HepG2 (cell line): ENCODE measurements around the gene C1orf159. TPM values are rescaled to one million over a fixed set of nuclear protein-coding genes. Genes with fewer than 3 reads are reported as not detected.

ENCODE experiments used
- ATF1 ChIP-seq: IDR thresholded peaks from 2 replicates; pipeline ENCODE4 v1.6.1; 2016; ENCODE audit warnings: mild to moderate bottlenecking, control low read depth
- ATF7 ChIP-seq, 2 experiments: fragments of 450-650 bp in 1 of 2; sonication (generic) in 1 of 2; formaldehyde crosslinking in 1 of 2; IDR thresholded peaks; 2 replicates each; pipeline versions ENCODE4 v1.4.0 to v1.6.1; 2016 to 2020; ENCODE audit warnings: antibody characterized with exemption in 1 of 2, mild to moderate bottlenecking in 1 of 2, missing genetic modification reagents in 1 of 2
- BCL3 ChIP-seq: sonication (generic); formaldehyde crosslinking; IDR thresholded peaks from 2 replicates; pipeline ENCODE4 v1.5.1; 2020; ENCODE audit warnings: mild to moderate bottlenecking, missing genetic modification reagents, moderate library complexity
- DNMT3B ChIP-seq: conservative IDR thresholded peaks from 2 replicates; pipeline ENCODE4 v1.6.1; 2016; ENCODE audit warnings: missing biosample characterization, control low read depth
- GZF1 ChIP-seq: sonication (generic); formaldehyde crosslinking; IDR thresholded peaks from 2 replicates; pipeline ENCODE4 v1.5.1; 2020; ENCODE audit warnings: mild to moderate bottlenecking, missing genetic modification reagents
- IRX3 ChIP-seq: sonication (generic); formaldehyde crosslinking; IDR thresholded peaks from 2 replicates; pipeline ENCODE4 v1.8.1; 2023; ENCODE audit warnings: mild to moderate bottlenecking, low read depth, missing genetic modification reagents, borderline replicate concordance
- KLF9 ChIP-seq: IDR thresholded peaks from 2 replicates; pipeline ENCODE4 v1.6.1; 2016; ENCODE audit warnings: low read depth
- KMT2B ChIP-seq: IDR thresholded peaks from 2 replicates; pipeline ENCODE4 v1.6.1; 2016; ENCODE audit warnings: missing genetic modification reagents, missing compliant biosample characterization
- PCBP1 ChIP-seq: fragments of 200-400 bp; formaldehyde crosslinking; IDR thresholded peaks from 2 replicates; pipeline ENCODE4 v1.6.1; 2017; ENCODE audit warnings: mild to moderate bottlenecking, low read depth, low read length, borderline replicate concordance
- PHB2 ChIP-seq: fragments of 450-650 bp; IDR thresholded peaks from 2 replicates; pipeline ENCODE4 v1.6.1; 2018; ENCODE audit not compliant: partially characterized antibody
- RCOR2 ChIP-seq: IDR thresholded peaks from 2 replicates; pipeline ENCODE4 v1.6.1; 2016; ENCODE audit warnings: missing biosample characterization, missing genetic modification reagents
- RFX3 ChIP-seq: IDR thresholded peaks from 2 replicates; pipeline ENCODE4 v1.6.1; 2016; ENCODE audit warnings: missing biosample characterization, missing genetic modification reagents
- TBL1XR1 ChIP-seq: fragments of 150-350 bp; IDR thresholded peaks from 2 replicates; pipeline ENCODE4 v1.6.1; 2014; ENCODE audit warnings: borderline replicate concordance, low read length; ENCODE audit not compliant: partially characterized antibody
- THAP8 ChIP-seq: sonication (generic); formaldehyde crosslinking; IDR thresholded peaks from 2 replicates; pipeline ENCODE4 v1.5.1; 2020; ENCODE audit warnings: missing genetic modification reagents, mild to moderate bottlenecking, borderline replicate concordance
- ZNF24 ChIP-seq: fragments of 450-650 bp; IDR thresholded peaks from 2 replicates; pipeline ENCODE4 v1.6.1; 2017; ENCODE audit warnings: antibody characterized with exemption, mild to moderate bottlenecking
- ZNF34 ChIP-seq: sonication (generic); formaldehyde crosslinking; IDR thresholded peaks from 2 replicates; pipeline ENCODE4 v1.4.0; 2020; ENCODE audit warnings: mild to moderate bottlenecking, missing genetic modification reagents, borderline replicate concordance
- ZNF556 ChIP-seq: sonication (generic); formaldehyde crosslinking; IDR thresholded peaks from 2 replicates; pipeline ENCODE4 v1.4.0; 2020; ENCODE audit warnings: mild to moderate bottlenecking, missing genetic modification reagents, borderline replicate concordance
- ZNF709 ChIP-seq: sonication (generic); formaldehyde crosslinking; IDR thresholded peaks from 2 replicates; pipeline ENCODE4 v1.5.0; 2020; ENCODE audit warnings: mild to moderate bottlenecking, missing genetic modification reagents
- ZNF782 ChIP-seq: sonication (generic); formaldehyde crosslinking; IDR thresholded peaks from 2 replicates; pipeline ENCODE4 v1.4.0; 2020; ENCODE audit warnings: missing genetic modification reagents, mild to moderate bottlenecking, borderline replicate concordance
- polyA plus RNA-seq, 8 experiments: library from polyadenylated mRNA; depleted of rRNA in 3 of 8; stranded (reverse) in 7 of 8; unstranded in 1 of 8; fragments of >200 nt; fragmentation: Illumina TruSeq in 4 of 8; extraction: Trizol in 4 of 8; gene quantifications; 2 replicates each; pipeline versions ENCODE4 v1.2.1 to v1.2.3, GENCODE V29; 2011 to 2016; ENCODE audit warnings: low read depth in 4 of 8, missing spikeins in 1 of 8, mixed read lengths in 1 of 8; ENCODE audit not compliant: insufficient read depth in 1 of 8
- total RNA-seq, 5 experiments: library from RNA; depleted of rRNA; stranded (reverse); fragments of >200 nt; fragmentation: Illumina TruSeq; extraction: Trizol; gene quantifications; 2 replicates each; pipeline ENCODE4 v1.2.3, GENCODE V29; 2016; ENCODE audit warnings: low read depth in 1 of 5
- TF ChIP-seq, protein P1 (sequence below): sonication (generic); formaldehyde crosslinking; IDR thresholded peaks from 2 replicates; pipeline ENCODE4 v1.5.1; 2020; ENCODE audit warnings: missing genetic modification reagents, mild to moderate bottlenecking, borderline replicate concordance
- TF ChIP-seq, protein P2 (sequence below): sonication (generic); formaldehyde crosslinking; IDR thresholded peaks from 2 replicates; pipeline ENCODE4 v1.4.0; 2020; ENCODE audit warnings: mild to moderate bottlenecking, missing genetic modification reagents
- TF ChIP-seq, protein P3 (sequence below): sonication (generic); formaldehyde crosslinking; IDR thresholded peaks from 2 replicates; pipeline ENCODE4 v1.5.1; 2020; ENCODE audit warnings: mild to moderate bottlenecking, missing genetic modification reagents

Gene C1orf159
- total and polyA plus RNA-seq, 2 of the 13 experiments (the other 11 are each of a cell fraction or from before 2014, with no cell fraction given): 3.8 to 6.7 TPM

- TF ChIP-seq, protein P1, sequence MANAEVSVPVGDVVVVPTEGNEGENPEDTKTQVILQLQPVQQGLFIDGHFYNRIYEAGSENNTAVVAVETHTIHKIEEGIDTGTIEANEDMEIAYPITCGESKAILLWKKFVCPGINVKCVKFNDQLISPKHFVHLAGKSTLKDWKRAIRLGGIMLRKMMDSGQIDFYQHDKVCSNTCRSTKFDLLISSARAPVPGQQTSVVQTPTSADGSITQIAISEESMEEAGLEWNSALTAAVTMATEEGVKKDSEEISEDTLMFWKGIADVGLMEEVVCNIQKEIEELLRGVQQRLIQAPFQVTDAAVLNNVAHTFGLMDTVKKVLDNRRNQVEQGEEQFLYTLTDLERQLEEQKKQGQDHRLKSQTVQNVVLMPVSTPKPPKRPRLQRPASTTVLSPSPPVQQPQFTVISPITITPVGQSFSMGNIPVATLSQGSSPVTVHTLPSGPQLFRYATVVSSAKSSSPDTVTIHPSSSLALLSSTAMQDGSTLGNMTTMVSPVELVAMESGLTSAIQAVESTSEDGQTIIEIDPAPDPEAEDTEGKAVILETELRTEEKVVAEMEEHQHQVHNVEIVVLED: peak; percentile 75
- TF ChIP-seq THAP8 (CRISPR knock-in tag) (no peak), TBL1XR1 (no peak), PHB2 (no peak), KLF9 (CRISPR knock-in tag) (no peak), ZNF709 (no peak), ATF7 (IDR thresholded peaks at IDR 0.05) (no peak), ATF7 (CRISPR knock-in tag; IDR thresholded peaks at IDR 0.05) (peak; percentile 26; the same call in 1 of the 2 replicates), ATF1 (CRISPR knock-in tag) (no peak), RCOR2 (CRISPR knock-in tag) (no peak), PCBP1 (no peak), GZF1 (CRISPR knock-in tag) (no peak; the same call in 1 of the 2 replicates), ZNF34 (CRISPR knock-in tag) (no peak; the same call in 1 of the 2 replicates), BCL3 (peak; percentile 94; the same call in 1 of the 2 replicates), DNMT3B (CRISPR knock-in tag) (no peak), RFX3 (CRISPR knock-in tag) (no peak), ZNF556 (CRISPR knock-in tag) (peak; percentile 86; the same call in 1 of the 2 replicates), ZNF24 (no peak), IRX3 (CRISPR knock-in tag) (no peak), ZNF782 (CRISPR knock-in tag) (0 out of 2 replicates have a peak, but pooled peaks have one; percentile 25), KMT2B (CRISPR knock-in tag) (no peak; the same call in 1 of the 2 replicates)
- TF ChIP-seq, protein P2, sequence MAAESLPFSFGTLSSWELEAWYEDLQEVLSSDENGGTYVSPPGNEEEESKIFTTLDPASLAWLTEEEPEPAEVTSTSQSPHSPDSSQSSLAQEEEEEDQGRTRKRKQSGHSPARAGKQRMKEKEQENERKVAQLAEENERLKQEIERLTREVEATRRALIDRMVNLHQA: no peak
- TF ChIP-seq, protein P3, sequence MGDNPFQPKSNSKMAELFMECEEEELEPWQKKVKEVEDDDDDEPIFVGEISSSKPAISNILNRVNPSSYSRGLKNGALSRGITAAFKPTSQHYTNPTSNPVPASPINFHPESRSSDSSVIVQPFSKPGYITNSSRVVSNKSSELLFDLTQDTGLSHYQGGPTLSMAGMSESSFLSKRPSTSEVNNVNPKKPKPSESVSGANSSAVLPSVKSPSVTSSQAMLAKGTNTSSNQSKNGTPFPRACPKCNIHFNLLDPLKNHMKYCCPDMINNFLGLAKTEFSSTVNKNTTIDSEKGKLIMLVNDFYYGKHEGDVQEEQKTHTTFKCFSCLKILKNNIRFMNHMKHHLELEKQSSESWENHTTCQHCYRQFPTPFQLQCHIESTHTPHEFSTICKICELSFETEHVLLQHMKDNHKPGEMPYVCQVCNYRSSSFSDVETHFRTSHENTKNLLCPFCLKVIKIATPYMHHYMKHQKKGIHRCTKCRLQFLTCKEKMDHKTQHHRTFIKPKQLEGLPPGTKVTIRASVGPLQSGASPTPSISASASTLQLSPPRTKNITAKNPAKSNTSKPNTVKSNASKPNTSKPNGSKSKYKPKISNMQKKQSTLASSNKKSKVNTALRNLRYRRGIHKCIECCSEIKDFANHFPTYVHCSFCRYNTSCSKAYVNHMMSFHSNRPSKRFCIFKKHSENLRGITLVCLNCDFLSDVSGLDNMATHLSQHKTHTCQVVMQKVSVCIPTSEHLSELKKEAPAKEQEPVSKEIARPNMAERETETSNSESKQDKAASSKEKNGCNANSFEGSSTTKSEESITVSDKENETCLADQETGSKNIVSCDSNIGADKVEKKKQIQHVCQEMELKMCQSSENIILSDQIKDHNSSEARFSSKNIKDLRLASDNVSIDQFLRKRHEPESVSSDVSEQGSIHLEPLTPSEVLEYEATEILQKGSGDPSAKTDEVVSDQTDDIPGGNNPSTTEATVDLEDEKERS: no peak
These were observed 51.7 kb downstream of the C1orf159 start (continued) for GRCh38 chr1:1063945-1064831.
